ENCODE measurements around the gene SLC9A9. TPM values are rescaled to one million over a fixed set of nuclear protein-coding genes. Genes with fewer than 3 reads are reported as not detected.

The SLC9A9 gene
- total and polyA plus RNA-seq, 4 donors = 3.3 to 15.0 (median 6.1) TPM

DNA sequence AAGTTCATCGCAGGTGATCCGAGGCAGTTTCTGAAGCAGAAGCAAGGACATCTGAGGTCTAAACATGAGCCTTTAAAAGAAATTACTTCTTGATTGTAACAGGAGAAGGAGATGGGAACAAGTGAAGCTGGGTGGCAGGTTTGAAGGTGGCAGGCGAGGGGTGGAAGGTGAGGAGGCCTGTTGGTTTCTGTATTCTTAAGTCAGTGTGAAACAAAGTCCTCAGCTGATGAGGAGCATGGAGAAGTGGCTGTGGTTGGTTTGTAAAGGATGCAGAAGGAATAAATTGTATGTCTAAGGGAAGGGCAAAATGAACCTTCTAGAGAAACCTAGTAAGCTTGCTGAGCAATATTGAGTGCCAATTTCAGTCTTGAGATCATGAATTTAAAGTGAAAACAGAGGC is 429.9 kb downstream of the SLC9A9 start:
- Histone ChIP-seq H3K9me3 (ENCODE audit: control insufficient read depth in 4 of 4, low read length in 3 of 4) (no peaks in the 10 kb centered on the region), H3K4me1 (ENCODE audit: control insufficient read depth in 4 of 4, insufficient read depth in 4 of 4, low read length in 3 of 4) (no peaks in the 10 kb centered on the region), H3K36me3 (ENCODE audit: control insufficient read depth in 4 of 4, insufficient read depth in 3 of 4, low read depth in 1 of 4, low read length in 3 of 4) (peaks cover 0 to 2% (median 0%) of the 10 kb centered on the region in 4 donors), H3K4me3 (ENCODE audit: low read depth in 1 of 3, low read length in 3 of 3) (no peak overlapping the region), H3K9ac (ENCODE audit: low read depth in 1 of 2, low read length in 2 of 2) (no peak overlapping the region), H3K27me3 (ENCODE audit: control insufficient read depth in 4 of 4, insufficient read depth in 4 of 4, low read length in 3 of 4) (no peaks in the 10 kb centered on the region), H3K27ac (ENCODE audit: low read depth in 1 of 2, low read length in 2 of 2) (no peak overlapping the region)
- DNase-seq (ENCODE audit: low spot score) = no peak
- no peak for TF ChIP-seq FOXA1 (IDR thresholded peaks at IDR 0.05)
- 94% methylated on average over 3 of the region's 3 CpGs for WGBS

- Histone ChIP-seq H3K27me3 (ENCODE audit: control insufficient read depth in 4 of 4, insufficient read depth in 4 of 4, low read length in 3 of 4) (no peaks in the 10 kb centered on the region), H3K4me1 (ENCODE audit: control insufficient read depth in 4 of 4, insufficient read depth in 4 of 4, low read length in 3 of 4) (no peaks in the 10 kb centered on the region), H3K9me3 (ENCODE audit: control insufficient read depth in 4 of 4, low read length in 3 of 4) (no peaks in the 10 kb centered on the region), H3K27ac (ENCODE audit: low read depth in 1 of 2, low read length in 2 of 2) (no peak overlapping the region), H3K36me3 (ENCODE audit: control insufficient read depth in 4 of 4, insufficient read depth in 3 of 4, low read depth in 1 of 4, low read length in 3 of 4) (peaks cover 0 to 2% (median 0%) of the 10 kb centered on the region in 4 donors), H3K9ac (ENCODE audit: low read depth in 1 of 2, low read length in 2 of 2) (no peak overlapping the region), H3K4me3 (ENCODE audit: low read depth in 1 of 3, low read length in 3 of 3) (no peak overlapping the region)
- no peak for DNase-seq (ENCODE audit: low spot score)
- TF ChIP-seq YY1 (IDR thresholded peaks at IDR 0.05) (no peak), ZBTB33 (IDR thresholded peaks at IDR 0.05) (no peak)
- whole genome bisulfite sequencing = 89% methylated on average over 2 of the region's 2 CpGs
These were observed 432.0 kb downstream of the SLC9A9 start for GRCh38 chr3:143416229-143416628.

DNA sequence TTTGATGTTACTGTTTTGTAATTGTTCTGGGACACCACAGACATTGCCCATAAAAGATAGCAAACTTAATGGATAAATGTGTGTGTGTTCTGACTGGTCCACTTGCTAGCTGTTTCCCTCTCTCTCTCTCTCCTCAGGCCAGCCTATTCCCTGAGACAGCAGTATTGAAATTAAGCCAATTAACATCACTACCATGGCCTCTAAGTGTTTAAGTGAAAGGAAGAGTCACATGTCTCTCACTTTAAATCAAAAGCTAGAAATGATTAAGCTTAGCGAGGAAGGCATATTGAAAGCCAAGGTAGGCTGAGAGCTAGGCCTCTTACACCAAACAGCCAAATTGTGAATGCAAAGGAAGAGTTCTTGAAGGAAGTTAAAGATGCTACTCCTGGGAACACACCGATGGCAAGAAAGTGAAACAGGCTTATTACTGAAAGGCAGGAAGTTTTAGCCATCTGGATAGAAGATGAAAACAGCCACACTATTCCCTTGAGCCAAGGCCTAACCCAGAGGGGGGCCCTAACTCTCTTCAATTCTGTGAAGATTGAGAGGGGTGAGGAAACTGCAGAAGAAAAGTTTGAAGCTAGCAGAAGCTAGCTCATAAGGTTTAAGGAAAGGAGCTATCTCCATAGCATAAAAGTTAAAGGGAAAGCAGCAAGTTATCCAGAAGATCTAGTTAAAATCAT is 433.6 kb downstream of the SLC9A9 start:
- TF ChIP-seq, protein P1, sequence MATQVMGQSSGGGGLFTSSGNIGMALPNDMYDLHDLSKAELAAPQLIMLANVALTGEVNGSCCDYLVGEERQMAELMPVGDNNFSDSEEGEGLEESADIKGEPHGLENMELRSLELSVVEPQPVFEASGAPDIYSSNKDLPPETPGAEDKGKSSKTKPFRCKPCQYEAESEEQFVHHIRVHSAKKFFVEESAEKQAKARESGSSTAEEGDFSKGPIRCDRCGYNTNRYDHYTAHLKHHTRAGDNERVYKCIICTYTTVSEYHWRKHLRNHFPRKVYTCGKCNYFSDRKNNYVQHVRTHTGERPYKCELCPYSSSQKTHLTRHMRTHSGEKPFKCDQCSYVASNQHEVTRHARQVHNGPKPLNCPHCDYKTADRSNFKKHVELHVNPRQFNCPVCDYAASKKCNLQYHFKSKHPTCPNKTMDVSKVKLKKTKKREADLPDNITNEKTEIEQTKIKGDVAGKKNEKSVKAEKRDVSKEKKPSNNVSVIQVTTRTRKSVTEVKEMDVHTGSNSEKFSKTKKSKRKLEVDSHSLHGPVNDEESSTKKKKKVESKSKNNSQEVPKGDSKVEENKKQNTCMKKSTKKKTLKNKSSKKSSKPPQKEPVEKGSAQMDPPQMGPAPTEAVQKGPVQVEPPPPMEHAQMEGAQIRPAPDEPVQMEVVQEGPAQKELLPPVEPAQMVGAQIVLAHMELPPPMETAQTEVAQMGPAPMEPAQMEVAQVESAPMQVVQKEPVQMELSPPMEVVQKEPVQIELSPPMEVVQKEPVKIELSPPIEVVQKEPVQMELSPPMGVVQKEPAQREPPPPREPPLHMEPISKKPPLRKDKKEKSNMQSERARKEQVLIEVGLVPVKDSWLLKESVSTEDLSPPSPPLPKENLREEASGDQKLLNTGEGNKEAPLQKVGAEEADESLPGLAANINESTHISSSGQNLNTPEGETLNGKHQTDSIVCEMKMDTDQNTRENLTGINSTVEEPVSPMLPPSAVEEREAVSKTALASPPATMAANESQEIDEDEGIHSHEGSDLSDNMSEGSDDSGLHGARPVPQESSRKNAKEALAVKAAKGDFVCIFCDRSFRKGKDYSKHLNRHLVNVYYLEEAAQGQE (IDR thresholded peaks at IDR 0.05) = no peak
- H3K36me3 ChIP-seq (ENCODE audit: control insufficient read depth in 4 of 4, insufficient read depth in 3 of 4, low read depth in 1 of 4, low read length in 3 of 4) = peaks cover 0 to 2% (median 0%) of the 10 kb centered on the region in 4 donors
- H3K9me3 ChIP-seq (ENCODE audit: control insufficient read depth in 4 of 4, low read length in 3 of 4) = no peaks in the 10 kb centered on the region
- WGBS = 79% methylated on average over 2 of the region's 2 CpGs
- no peak overlapping the region for H3K27ac ChIP-seq (ENCODE audit: low read depth in 1 of 2, low read length in 2 of 2)
- H3K9ac ChIP-seq (ENCODE audit: low read depth in 1 of 2, low read length in 2 of 2) = no peak overlapping the region
- DNase-seq (ENCODE audit: low spot score) = no peak
- H3K4me3 ChIP-seq (ENCODE audit: low read depth in 1 of 3, low read length in 3 of 3) = no peak overlapping the region
- H3K27me3 ChIP-seq (ENCODE audit: control insufficient read depth in 4 of 4, insufficient read depth in 4 of 4, low read length in 3 of 4) = no peaks in the 10 kb centered on the region
- no peaks in the 10 kb centered on the region for H3K4me1 ChIP-seq (ENCODE audit: control insufficient read depth in 4 of 4, insufficient read depth in 4 of 4, low read length in 3 of 4)

GRCh38 chr3:143413372-143413771 is 434.9 kb downstream of the SLC9A9 start:
- 84% methylated on average over 4 of the region's 4 CpGs for WGBS
- TF ChIP-seq EGR1 (IDR thresholded peaks at IDR 0.05; ENCODE audit: low read depth in 2 of 2) (no peak), RAD21 (IDR thresholded peaks at IDR 0.05) (no peak), ATF3 (IDR thresholded peaks at IDR 0.05) (no peak), FOXA1 (IDR thresholded peaks at IDR 0.05) (no peak), RXRA (IDR thresholded peaks at IDR 0.05) (no peak), TAF1 (conservative IDR thresholded peaks at IDR 0.05) (no peak), NR2F2 (IDR thresholded peaks at IDR 0.05) (no peak), YY1 (IDR thresholded peaks at IDR 0.05) (no peak)
- TF ChIP-seq, protein P1 (IDR thresholded peaks at IDR 0.05) = no peak

More at GRCh38 chr3:143413372-143413771, 434.9 kb downstream of the SLC9A9 start:
- no peaks in the 10 kb centered on the region for H3K27me3 ChIP-seq (ENCODE audit: control insufficient read depth in 4 of 4, insufficient read depth in 4 of 4, low read length in 3 of 4)
- no peak overlapping the region for H3K4me3 ChIP-seq (ENCODE audit: low read depth in 1 of 3, low read length in 3 of 3)
- no peaks in the 10 kb centered on the region for H3K4me1 ChIP-seq (ENCODE audit: control insufficient read depth in 4 of 4, insufficient read depth in 4 of 4, low read length in 3 of 4)
- no peak overlapping the region for H3K9ac ChIP-seq (ENCODE audit: low read depth in 1 of 2, low read length in 2 of 2)
- H3K36me3 ChIP-seq (ENCODE audit: control insufficient read depth in 4 of 4, insufficient read depth in 3 of 4, low read depth in 1 of 4, low read length in 3 of 4) = peaks cover 0 to 2% (median 0%) of the 10 kb centered on the region in 4 donors
- DNase-seq (ENCODE audit: low spot score) = no peak
- H3K9me3 ChIP-seq (ENCODE audit: control insufficient read depth in 4 of 4, low read length in 3 of 4) = no peaks in the 10 kb centered on the region
- H3K27ac ChIP-seq (ENCODE audit: low read depth in 1 of 2, low read length in 2 of 2) = no peak overlapping the region
